ENCODE data around the gene SURF1. TPM values are rescaled to one million over a fixed set of nuclear protein-coding genes. Genes with fewer than 3 reads are reported as not detected.

SURF1 gene
- total and polyA plus RNA-seq, 9 of the 15 experiments (the other 6 are each of a cell fraction or from before 2014, with no cell fraction given) = 16.1 to 31.3 (median 20.9) TPM

- TF ChIP-seq, protein P1, sequence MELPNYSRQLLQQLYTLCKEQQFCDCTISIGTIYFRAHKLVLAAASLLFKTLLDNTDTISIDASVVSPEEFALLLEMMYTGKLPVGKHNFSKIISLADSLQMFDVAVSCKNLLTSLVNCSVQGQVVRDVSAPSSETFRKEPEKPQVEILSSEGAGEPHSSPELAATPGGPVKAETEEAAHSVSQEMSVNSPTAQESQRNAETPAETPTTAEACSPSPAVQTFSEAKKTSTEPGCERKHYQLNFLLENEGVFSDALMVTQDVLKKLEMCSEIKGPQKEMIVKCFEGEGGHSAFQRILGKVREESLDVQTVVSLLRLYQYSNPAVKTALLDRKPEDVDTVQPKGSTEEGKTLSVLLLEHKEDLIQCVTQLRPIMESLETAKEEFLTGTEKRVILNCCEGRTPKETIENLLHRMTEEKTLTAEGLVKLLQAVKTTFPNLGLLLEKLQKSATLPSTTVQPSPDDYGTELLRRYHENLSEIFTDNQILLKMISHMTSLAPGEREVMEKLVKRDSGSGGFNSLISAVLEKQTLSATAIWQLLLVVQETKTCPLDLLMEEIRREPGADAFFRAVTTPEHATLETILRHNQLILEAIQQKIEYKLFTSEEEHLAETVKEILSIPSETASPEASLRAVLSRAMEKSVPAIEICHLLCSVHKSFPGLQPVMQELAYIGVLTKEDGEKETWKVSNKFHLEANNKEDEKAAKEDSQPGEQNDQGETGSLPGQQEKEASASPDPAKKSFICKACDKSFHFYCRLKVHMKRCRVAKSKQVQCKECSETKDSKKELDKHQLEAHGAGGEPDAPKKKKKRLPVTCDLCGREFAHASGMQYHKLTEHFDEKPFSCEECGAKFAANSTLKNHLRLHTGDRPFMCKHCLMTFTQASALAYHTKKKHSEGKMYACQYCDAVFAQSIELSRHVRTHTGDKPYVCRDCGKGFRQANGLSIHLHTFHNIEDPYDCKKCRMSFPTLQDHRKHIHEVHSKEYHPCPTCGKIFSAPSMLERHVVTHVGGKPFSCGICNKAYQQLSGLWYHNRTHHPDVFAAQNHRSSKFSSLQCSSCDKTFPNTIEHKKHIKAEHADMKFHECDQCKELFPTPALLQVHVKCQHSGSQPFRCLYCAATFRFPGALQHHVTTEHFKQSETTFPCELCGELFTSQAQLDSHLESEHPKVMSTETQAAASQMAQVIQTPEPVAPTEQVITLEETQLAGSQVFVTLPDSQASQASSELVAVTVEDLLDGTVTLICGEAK (IDR thresholded peaks at IDR 0.05) = no peak
- TF ChIP-seq, protein P1 (CRISPR knock-in tag; IDR thresholded peaks at IDR 0.05) = 0 out of 2 replicates have a peak, but pooled peaks have one; percentile 7
- TF ChIP-seq THRA (IDR thresholded peaks at IDR 0.05) = no peak
- TF ChIP-seq ZFP30 (CRISPR knock-in tag; IDR thresholded peaks at IDR 0.05; ENCODE audit: borderline replicate concordance) = no peak
- TF ChIP-seq ILF3 (IDR thresholded peaks at IDR 0.05; ENCODE audit: borderline replicate concordance) = peak; percentile 88; the same call in 1 of the 2 replicates
- TF ChIP-seq SAFB (IDR thresholded peaks at IDR 0.05; ENCODE audit: borderline replicate concordance, low read depth, low read length) = peak; percentile 82
- no peak for TF ChIP-seq ZNF75A (CRISPR knock-in tag; IDR thresholded peaks at IDR 0.05)
- TF ChIP-seq PML (IDR thresholded peaks at IDR 0.05; ENCODE audit: low read length) = 0 out of 2 replicates have a peak, but pooled peaks have one; percentile 26
- no peak for TF ChIP-seq NR1H2 (CRISPR knock-in tag; IDR thresholded peaks at IDR 0.05)
- peak; percentile 64; the same call in 1 of the 2 replicates for TF ChIP-seq ERF (CRISPR knock-in tag; IDR thresholded peaks at IDR 0.05)
- no peak for TF ChIP-seq ZFPM2 (CRISPR knock-in tag; IDR thresholded peaks at IDR 0.05)
- TF ChIP-seq U2AF2 (optimal IDR thresholded peaks at IDR 0.05; ENCODE audit: low read depth, low read length) = no peak
- TF ChIP-seq L3MBTL2 (IDR thresholded peaks at IDR 0.05) = peak; percentile 98
- no peak for TF ChIP-seq MIER1 (IDR thresholded peaks at IDR 0.05; ENCODE audit: low read depth)
- no peak for TF ChIP-seq RBM15 (IDR thresholded peaks at IDR 0.05; ENCODE audit: insufficient read depth, low read length)
Measured at GRCh38 chr9:133375724-133376654, 19.7 kb upstream of the SURF1 start, which contains the start of the genes STKLD1 and SURF4 (continued).
